Keratinocyte (primary cell): Measurements from ENCODE around the gene ZNF512B. TPM values are rescaled to one million over a fixed set of nuclear protein-coding genes. Genes with fewer than 3 reads are reported as not detected.
"Not testable (repeated sequence)": the region's sequence is repeated elsewhere in the genome, so short reads cannot be mapped to it uniquely, and the experiment has no call there.

Experiments used
- DNase-seq: peaks from one replicate; pipeline ENCODE4 v3.0.0-alpha.2; 2011; ENCODE audit warnings: low read depth, missing footprints, low spot score
- FAIRE-seq: peaks from 2 replicates; lab custom pipeline; 2011; peaks lifted over from hg19 to GRCh38; lab: Jason Lieb, UNC
- H2AFZ ChIP-seq: 2 replicates; pipeline ENCODE4 v1.6.0; 2012; ENCODE audit warnings: low read length, control low read depth, inconsistent platforms; ENCODE audit not compliant: control insufficient read depth
- H3K27ac ChIP-seq: 2 replicates; pipeline ENCODE4 v1.5.1; 2011; ENCODE audit warnings: low read length; ENCODE audit not compliant: control insufficient read depth, insufficient read depth
- H3K27me3 ChIP-seq: 3 replicates; pipeline ENCODE4 v1.6.0; 2011; ENCODE audit warnings: low read length; ENCODE audit not compliant: control insufficient read depth, insufficient read depth; ENCODE audit errors: extremely low read depth
- H3K36me3 ChIP-seq, 2 experiments: 2 replicates in 1 of 2; 3 replicates in 1 of 2; pipeline ENCODE4 v1.5.1; 2011; ENCODE audit warnings: low read length in 2 of 2, mild to moderate bottlenecking in 1 of 2; ENCODE audit not compliant: control insufficient read depth in 2 of 2, insufficient read depth in 2 of 2; ENCODE audit errors: extremely low read depth in 1 of 2
- H3K4me1 ChIP-seq: 3 replicates; pipeline ENCODE4 v1.5.1; 2011; ENCODE audit warnings: low read length; ENCODE audit not compliant: control insufficient read depth, insufficient read depth; ENCODE audit errors: extremely low read depth
- H3K4me2 ChIP-seq: 3 replicates; pipeline ENCODE4 v1.6.0; 2011; ENCODE audit warnings: low read depth, low read length; ENCODE audit not compliant: control insufficient read depth, insufficient read depth; ENCODE audit errors: extremely low read depth
- H3K4me3 ChIP-seq, 3 experiments: fragments of 200-600 bp in 1 of 3; sonication (generic) in 1 of 3; 2 replicates in 2 of 3; 3 replicates in 1 of 3; pipeline ENCODE4 v1.5.1; 2011 to 2016; ENCODE audit warnings: low read length in 3 of 3, mild to moderate bottlenecking in 3 of 3, control low read depth in 2 of 3, inconsistent platforms in 1 of 3, low read depth in 1 of 3, mixed read lengths in 1 of 3, mixed run types in 1 of 3, moderate library complexity in 1 of 3; ENCODE audit not compliant: control insufficient read depth in 2 of 3, insufficient read depth in 2 of 3; ENCODE audit errors: extremely low read depth in 1 of 3
- H3K79me2 ChIP-seq: 2 replicates; pipeline ENCODE4 v1.6.0; 2012; ENCODE audit warnings: low read length; ENCODE audit not compliant: control insufficient read depth, insufficient read depth
- H3K9ac ChIP-seq: 3 replicates; pipeline ENCODE4 v1.6.0; 2011; ENCODE audit warnings: low read length; ENCODE audit not compliant: control insufficient read depth, insufficient read depth; ENCODE audit errors: extremely low read depth
- H3K9me1 ChIP-seq: 3 replicates; pipeline ENCODE4 v1.6.0; 2011; ENCODE audit warnings: low read length; ENCODE audit not compliant: control insufficient read depth, insufficient read depth; ENCODE audit errors: extremely low read depth
- H3K9me3 ChIP-seq: 2 replicates; pipeline ENCODE4 v1.5.1; 2012; ENCODE audit warnings: low read depth, low read length; ENCODE audit not compliant: control insufficient read depth
- H4K20me1 ChIP-seq: 3 replicates; pipeline ENCODE4 v1.6.0; 2011; ENCODE audit warnings: low read length; ENCODE audit not compliant: control insufficient read depth, insufficient read depth; ENCODE audit errors: extremely low read depth
- CTCF ChIP-seq, 3 experiments: IDR thresholded peaks in 1 of 3; conservative IDR thresholded peaks in 1 of 3; optimal IDR thresholded peaks in 1 of 3; 2 replicates in 2 of 3; 3 replicates in 1 of 3; pipeline versions ENCODE3 to v1.5.1; 2011; ENCODE audit warnings: low read length in 3 of 3, mild to moderate bottlenecking in 3 of 3, moderate library complexity in 2 of 3, control low read depth in 1 of 3, inconsistent platforms in 1 of 3; ENCODE audit not compliant: insufficient read depth in 2 of 3; ENCODE audit errors: extremely low read depth in 1 of 3
- EZH2 ChIP-seq: IDR thresholded peaks from one replicate; pipeline ENCODE4 v1.6.1; 2012; ENCODE audit warnings: inconsistent platforms, mild to moderate bottlenecking, low read length, moderate library complexity
- dilution Hi-C: fragments of 300-500 bp; cut with MboI; formaldehyde crosslinking; loops from one replicate; pipeline ENCODE4 v1.7.0; 2020; ENCODE audit warnings: low sequenced_read_pairs; ENCODE audit not compliant: extremely low pct_ligation_motif_present
- polyA plus RNA-seq, 5 experiments: library from polyadenylated mRNA; depleted of rRNA in 3 of 5; stranded (reverse) in 3 of 5; stranded (forward) in 1 of 5; unstranded in 1 of 5; fragments of >200 nt; gene quantifications; 1 replicate in 1 of 5; 2 replicates in 3 of 5; 3 replicates in 1 of 5; pipeline versions ENCODE4 v1.2.1 to v1.2.3, GENCODE V29; 2011 to 2012; ENCODE audit warnings: missing spikeins in 2 of 5, low read depth in 1 of 5, low replicate concordance in 1 of 5

Gene ZNF512B
- polyA plus RNA-seq, 1 donor (not counting 4 experiments of a cell fraction or from before 2014, with no cell fraction given): 2.4 TPM

- Histone ChIP-seq H3K9me1 (no peaks in the 10 kb centered on the region), H3K9ac (no peak overlapping the region), H3K9me3 (no peaks in the 10 kb centered on the region), H3K27ac (no peak overlapping the region), H3K27me3 (no peaks in the 10 kb centered on the region), H4K20me1 (no peaks in the 10 kb centered on the region), H3K4me3 (no peak overlapping the region), H3K79me2 (peaks cover 10% of the 10 kb centered on the region), H3K4me1 (peaks cover 27% of the 10 kb centered on the region), H2AFZ (no peak overlapping the region), H3K36me3 (no peaks in the 10 kb centered on the region), H3K4me2 (no peak overlapping the region)
- dilution Hi-C loops: no loop called here
- no peak for TF ChIP-seq EZH2
- TF ChIP-seq CTCF (optimal IDR thresholded peaks at IDR 0.05 in 1 of 3, IDR thresholded peaks at IDR 0.05 in 1 of 3, conservative IDR thresholded peaks at IDR 0.05 in 1 of 3; ENCODE audit: extremely low read depth in 1 of 3, insufficient read depth in 2 of 3, low read length in 3 of 3): no peak
- FAIRE-seq (no peak), DNase-seq (no peak)
Observed at GRCh38 chr20:63976980-63977738, 7.4 kb upstream of the ZNF512B start.

GRCh38 chr20:63976511-63976910 is 6.8 kb upstream of the ZNF512B start:
- FAIRE-seq, H3K4me2 ChIP-seq, H3K9me3 ChIP-seq, H3K9ac ChIP-seq, H3K36me3 ChIP-seq, H2AFZ ChIP-seq, H3K27ac ChIP-seq, H3K27me3 ChIP-seq, H3K9me1 ChIP-seq, DNase-seq, H4K20me1 ChIP-seq, H3K4me3 ChIP-seq, H3K79me2 ChIP-seq, dilution Hi-C loops: not testable (repeated sequence)
- H3K4me1 ChIP-seq: peaks cover 22% of the 10 kb centered on the region
